Loucy (cell line): ENCODE measurements around the gene DDX23.
"Not testable (repeated sequence)": the region's sequence is repeated elsewhere in the genome, so short reads cannot be mapped to it uniquely, and the experiment has no call there.

ENCODE experiments used
- H2AFZ ChIP-seq: fragments of 200-600 bp; sonication (generic); 2 replicates; pipeline ENCODE4 v1.6.0; 2016; ENCODE audit warnings: antibody characterized with exemption, mild to moderate bottlenecking, low read length, moderate library complexity
- H3F3A ChIP-seq: fragments of 200-600 bp; 2 replicates; pipeline ENCODE4 v1.6.0; 2016; ENCODE audit warnings: antibody characterized with exemption, low read depth, mild to moderate bottlenecking
- H3K27me3 ChIP-seq: fragments of 200-600 bp; sonication (generic); 2 replicates; pipeline ENCODE4 v1.6.1; 2014; ENCODE audit warnings: low read length, mild to moderate bottlenecking; ENCODE audit not compliant: insufficient read depth, poor library complexity, severe bottlenecking
- H3K36me3 ChIP-seq: fragments of 200-600 bp; sonication (generic); 2 replicates; pipeline ENCODE4 v1.6.1; 2016; ENCODE audit warnings: low read length; ENCODE audit not compliant: insufficient read depth
- H3K4me1 ChIP-seq: fragments of 200-600 bp; sonication (generic); 2 replicates; pipeline ENCODE4 v1.5.1; 2014; ENCODE audit warnings: low read length, mild to moderate bottlenecking; ENCODE audit not compliant: insufficient read depth, poor library complexity, severe bottlenecking
- H3K4me2 ChIP-seq: fragments of 200-600 bp; sonication (generic); 2 replicates; pipeline ENCODE4 v1.6.0; 2014; ENCODE audit warnings: antibody characterized with exemption, low read length, low read depth, mild to moderate bottlenecking; ENCODE audit not compliant: poor library complexity, severe bottlenecking
- H3K4me3 ChIP-seq: fragments of 200-600 bp; sonication (generic); 2 replicates; pipeline ENCODE4 v1.5.1; 2014; ENCODE audit warnings: low read length, mild to moderate bottlenecking, mixed read lengths; ENCODE audit not compliant: poor library complexity, severe bottlenecking
- H3K79me2 ChIP-seq: fragments of 200-600 bp; sonication (generic); 2 replicates; pipeline ENCODE4 v1.6.1; 2014; ENCODE audit warnings: low read length; ENCODE audit not compliant: insufficient read depth
- H3K9ac ChIP-seq: fragments of 200-600 bp; sonication (generic); 2 replicates; pipeline ENCODE4 v1.6.0; 2014; ENCODE audit warnings: mild to moderate bottlenecking, low read depth, low read length, moderate library complexity; ENCODE audit not compliant: poor library complexity, severe bottlenecking
- H3K9me2 ChIP-seq: fragments of 200-600 bp; sonication (generic); replicated peaks from 2 replicates; pipeline ENCODE4 v1.6.1; 2016; ENCODE audit warnings: low read depth, low read length, mixed read lengths
- H3K9me3 ChIP-seq: fragments of 200-600 bp; sonication (generic); 2 replicates; pipeline ENCODE4 v1.6.1; 2014; ENCODE audit warnings: mild to moderate bottlenecking, antibody characterized with exemption, low read length, low read depth; ENCODE audit not compliant: insufficient read depth
- H4K20me1 ChIP-seq: fragments of 200-600 bp; sonication (generic); 2 replicates; pipeline ENCODE4 v1.6.0; 2014; ENCODE audit warnings: antibody characterized with exemption, low read length, mild to moderate bottlenecking; ENCODE audit not compliant: insufficient read depth, poor library complexity, severe bottlenecking
- CTCF ChIP-seq: fragments of 200-600 bp; sonication (generic); conservative IDR thresholded peaks from 2 replicates; pipeline ENCODE4 v1.5.1; 2014; ENCODE audit warnings: mild to moderate bottlenecking, antibody characterized with exemption, low read length
- EZH2phosphoT487 ChIP-seq: fragments of 200-600 bp; IDR thresholded peaks from 2 replicates; pipeline ENCODE4 v1.6.1; 2018; ENCODE audit warnings: antibody characterized with exemption, mild to moderate bottlenecking, moderate library complexity, borderline replicate concordance

The DDX23 gene

GRCh38 chr12:48856379-48856778 lies 4.4 kb upstream of the DDX23 start:
- TF ChIP-seq EZH2phosphoT487 = no peak
- TF ChIP-seq CTCF = no peak
- Histone ChIP-seq H3K79me2 (peaks cover 6% of the 10 kb centered on the region), H4K20me1 (no peaks in the 10 kb centered on the region), H2AFZ (no peak overlapping the region), H3K9ac (no peak overlapping the region), H3K4me1 (peaks cover 6% of the 10 kb centered on the region), H3K9me3 (no peaks in the 10 kb centered on the region), H3K4me3 (no peak overlapping the region), H3F3A (no peaks in the 10 kb centered on the region), H3K4me2 (no peak overlapping the region), H3K9me2 (no peaks in the 10 kb centered on the region), H3K36me3 (no peaks in the 10 kb centered on the region), H3K27me3 (no peaks in the 10 kb centered on the region)

GRCh38 chr12:48854932-48855331 lies 3.0 kb upstream of the DDX23 start:
- H2AFZ ChIP-seq, H3K4me2 ChIP-seq, H3K9me2 ChIP-seq, H3K9me3 ChIP-seq, H3K36me3 ChIP-seq, H3K4me3 ChIP-seq, H3F3A ChIP-seq, H3K27me3 ChIP-seq, H3K9ac ChIP-seq: not testable (repeated sequence)
- peaks cover 17% of the 10 kb centered on the region for H3K4me1 ChIP-seq
- H4K20me1 ChIP-seq = peaks cover 11% of the 10 kb centered on the region
- H3K79me2 ChIP-seq = peaks cover 21% of the 10 kb centered on the region

GRCh38 chr12:48854488-48854887 lies 2.5 kb upstream of the DDX23 start:
- Histone ChIP-seq H3F3A (no peaks in the 10 kb centered on the region), H3K27me3 (no peaks in the 10 kb centered on the region), H3K36me3 (no peaks in the 10 kb centered on the region), H3K4me1 (peaks cover 22% of the 10 kb centered on the region), H3K4me2 (no peak overlapping the region), H4K20me1 (peaks cover 13% of the 10 kb centered on the region), H3K9me3 (no peaks in the 10 kb centered on the region), H3K9ac (no peak overlapping the region), H3K4me3 (no peak overlapping the region), H2AFZ (no peak overlapping the region), H3K9me2 (no peaks in the 10 kb centered on the region), H3K79me2 (peaks cover 25% of the 10 kb centered on the region)
- TF ChIP-seq CTCF (no peak), EZH2phosphoT487 (no peak)
